SW 1271 (cell line): ENCODE data around the gene FILIP1L.

ENCODE experiments used
- DNase-seq, 2 experiments: peaks; one replicate each; lab custom pipeline; 2025; lab: John Stamatoyannopoulos, UW

FILIP1L gene

GRCh38 chr3:100114413-100115030 lies at the start of gene FILIP1L:
TSS of gene FILIP1L (minus strand) at chr3:100114501.
- DNase-seq, result no peak

GRCh38 chr3:100163787-100164186 lies 49.5 kb upstream of the FILIP1L start:
- DNase-seq, result no peak

DNA sequence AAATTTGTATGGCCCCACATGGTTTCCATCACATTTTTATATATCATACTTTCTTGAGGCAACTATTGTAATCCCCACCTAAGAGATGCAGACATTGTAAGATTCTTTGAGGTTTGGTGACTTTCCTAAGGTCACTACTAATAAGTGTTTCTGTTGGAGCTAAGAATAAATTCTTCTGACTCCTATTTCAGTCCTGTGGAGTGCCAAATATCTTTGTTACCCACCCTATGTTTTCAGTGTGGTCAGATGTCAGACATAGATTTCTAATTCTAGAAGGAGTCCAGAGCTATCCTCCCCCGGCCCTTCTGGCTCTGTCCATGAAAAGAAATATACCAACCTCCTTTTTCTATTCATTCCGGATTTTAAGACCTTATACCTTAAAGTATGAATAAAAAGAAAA lies 46.2 kb upstream of the FILIP1L start:
- no peak for DNase-seq

DNA sequence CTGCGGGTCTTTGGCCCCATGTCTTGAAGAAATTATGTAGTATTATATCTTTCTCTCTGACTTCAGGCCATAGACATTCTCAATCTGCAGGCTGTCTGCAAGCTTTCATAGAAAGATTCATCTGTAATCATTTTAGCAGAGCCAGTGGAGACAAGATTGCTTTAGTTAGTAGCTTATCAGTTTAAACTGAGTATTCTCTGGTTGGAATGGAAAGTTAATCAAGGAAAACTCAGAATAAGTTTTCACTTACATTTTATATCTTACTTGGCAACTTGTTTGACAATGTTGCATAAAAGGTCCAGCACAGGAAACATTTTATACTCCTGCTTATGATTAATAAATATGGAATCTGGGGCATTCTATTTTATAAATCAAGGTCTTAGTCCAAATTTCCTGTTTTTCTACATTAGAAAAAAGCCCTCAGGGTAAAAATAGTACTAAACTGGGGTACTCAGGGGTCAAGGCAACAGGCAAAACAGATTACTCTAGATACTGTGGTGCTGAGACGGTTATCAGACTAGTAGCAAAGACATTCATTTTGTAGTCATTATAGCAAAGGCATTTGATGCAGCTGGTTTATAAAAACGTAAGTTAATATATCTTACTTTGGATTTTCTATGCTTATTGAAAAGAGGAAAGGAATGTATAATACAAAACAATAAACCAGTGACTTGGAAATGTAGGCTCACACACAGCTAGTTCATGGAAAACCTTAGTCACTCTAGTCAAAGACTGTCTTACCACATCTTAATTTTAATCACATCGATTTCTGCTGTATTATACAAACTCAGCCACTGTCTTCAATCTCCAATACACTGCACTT lies 45.2 kb upstream of the FILIP1L start:
- peak in 1 of 2 experiments; percentile 50 for DNase-seq

DNA sequence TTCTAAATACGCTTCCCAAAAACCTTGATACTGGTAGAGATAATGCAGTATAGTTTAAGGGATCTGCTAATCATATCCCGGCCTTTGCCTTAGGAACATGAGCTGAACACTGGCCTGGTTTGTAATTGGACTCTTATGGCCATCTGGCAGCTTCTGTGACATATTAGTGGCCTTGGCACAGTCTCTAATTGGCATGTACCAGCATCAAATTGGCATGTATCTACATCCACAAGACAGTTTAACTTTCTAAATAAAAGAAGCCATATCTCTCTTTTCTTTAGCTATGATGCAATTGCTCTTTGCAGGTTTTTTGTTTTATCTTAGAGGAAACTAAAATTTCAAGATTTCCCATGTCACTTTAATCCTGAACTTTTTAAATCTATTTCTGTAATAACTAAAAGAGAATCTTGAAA lies 44.6 kb upstream of the FILIP1L start:
- DNase-seq, result no peak

DNA sequence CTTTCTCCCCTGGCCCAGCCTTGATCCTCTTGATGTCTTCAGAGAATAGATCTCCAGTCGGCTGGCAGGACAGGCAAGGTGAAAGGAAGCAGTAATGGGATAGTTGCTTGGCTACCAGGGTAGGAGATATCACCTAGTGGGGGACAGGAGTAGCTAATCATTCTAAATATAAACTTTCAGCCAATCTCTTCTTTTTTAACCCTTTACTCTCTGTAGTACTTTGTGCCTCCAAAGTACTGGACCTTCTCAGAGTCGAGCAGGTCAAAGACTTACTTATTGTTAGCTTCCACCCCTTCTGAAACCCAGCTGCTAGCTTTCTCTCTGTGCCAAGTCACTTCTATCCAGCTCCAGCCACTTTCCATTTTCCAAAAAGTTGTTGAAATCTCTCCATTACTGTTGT lies 43.4 kb upstream of the FILIP1L start:
- DNase-seq, result no peak

DNA sequence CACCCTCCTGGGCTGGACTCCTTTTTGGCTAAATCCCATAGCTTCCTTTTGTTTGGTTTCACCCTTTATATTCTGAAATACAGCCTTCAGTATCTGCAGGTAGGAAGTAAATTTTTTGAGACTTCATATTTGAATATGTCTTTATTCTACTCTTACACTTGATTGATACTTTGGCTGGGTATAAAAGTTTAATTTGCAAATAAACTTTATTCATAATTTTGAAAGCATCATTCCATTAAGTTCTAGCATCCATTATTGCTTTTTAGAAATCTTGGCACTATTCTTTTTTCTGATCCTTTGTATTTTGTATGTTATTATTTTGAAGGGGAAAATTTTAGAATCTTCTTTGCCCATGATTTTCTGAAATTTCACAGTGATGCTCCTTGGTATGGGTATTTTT lies 41.3 kb upstream of the FILIP1L start:
- DNase-seq, result no peak

- no peak for DNase-seq
These were observed 40.8 kb upstream of the FILIP1L start for GRCh38 chr3:100155128-100155527.

- no peak for DNase-seq
These were observed 39.9 kb upstream of the FILIP1L start for GRCh38 chr3:100154171-100154570.

DNA sequence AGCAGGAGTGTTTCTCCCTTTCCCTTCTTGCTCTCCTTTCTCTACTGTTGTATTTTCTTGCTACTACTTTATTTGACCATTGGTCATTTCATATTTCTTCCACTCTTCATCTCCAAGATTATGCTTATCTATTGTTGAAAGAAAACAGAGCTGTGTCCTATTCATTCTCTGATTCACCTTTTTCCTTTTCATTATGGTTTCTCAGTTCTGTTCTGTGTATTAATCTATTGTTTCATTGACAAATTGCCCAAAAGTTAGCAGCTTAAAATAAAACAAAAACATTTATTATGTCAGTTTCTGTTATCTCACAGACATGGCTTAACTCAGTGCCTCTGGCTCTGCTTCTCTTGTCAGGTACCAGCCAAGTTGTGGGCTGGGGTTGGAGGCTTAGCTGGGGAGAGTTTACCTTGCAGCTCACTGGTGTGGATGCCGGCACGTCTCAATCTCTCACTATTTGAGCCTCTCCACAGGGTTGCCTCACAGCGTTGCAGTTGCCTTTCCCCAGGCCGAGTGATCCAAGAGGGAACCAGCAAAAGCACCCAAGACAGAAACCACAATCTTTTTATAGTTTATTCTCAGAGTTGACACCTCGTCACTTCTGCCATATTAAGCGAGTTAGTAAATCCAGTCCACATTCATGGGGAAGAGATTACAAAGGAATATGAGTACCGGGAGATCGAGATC lies 36.9 kb upstream of the FILIP1L start:
- no peak for DNase-seq

GRCh38 chr3:100150473-100150872 lies 36.2 kb upstream of the FILIP1L start:
- DNase-seq, result no peak

DNA sequence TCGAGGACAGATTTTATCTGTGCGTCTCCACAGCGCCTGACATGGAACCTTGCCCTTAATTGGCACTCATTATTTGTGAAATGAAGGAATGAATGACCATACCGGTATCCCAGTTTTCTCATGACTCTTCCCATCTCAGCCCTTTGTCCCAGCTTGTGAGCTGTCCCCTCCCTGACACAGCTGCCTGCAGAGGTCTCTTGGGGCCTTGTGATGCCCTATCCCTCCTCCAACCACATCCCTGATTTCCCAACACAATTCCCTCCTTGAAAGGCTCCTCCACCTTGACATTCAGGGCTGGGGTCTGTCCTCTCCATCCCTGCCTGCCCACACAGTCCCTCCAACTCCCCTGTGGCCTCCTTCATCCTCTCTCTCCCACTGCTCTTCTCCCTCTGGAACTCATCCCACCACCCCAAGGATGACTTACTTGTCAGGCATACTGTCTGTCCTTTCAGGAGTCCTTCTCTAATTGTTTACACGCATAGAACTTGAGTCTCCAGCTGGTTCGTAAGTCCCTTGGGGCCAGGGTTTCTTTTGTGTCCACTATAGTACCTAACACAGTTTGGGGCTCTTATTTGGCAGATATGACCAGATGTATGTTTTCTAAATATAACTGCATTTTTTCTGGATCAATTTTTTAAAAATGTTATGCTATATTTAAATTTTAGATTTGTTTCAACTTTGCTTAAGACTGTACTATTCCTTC lies 35.6 kb upstream of the FILIP1L start:
- DNase-seq, result no peak

DNA sequence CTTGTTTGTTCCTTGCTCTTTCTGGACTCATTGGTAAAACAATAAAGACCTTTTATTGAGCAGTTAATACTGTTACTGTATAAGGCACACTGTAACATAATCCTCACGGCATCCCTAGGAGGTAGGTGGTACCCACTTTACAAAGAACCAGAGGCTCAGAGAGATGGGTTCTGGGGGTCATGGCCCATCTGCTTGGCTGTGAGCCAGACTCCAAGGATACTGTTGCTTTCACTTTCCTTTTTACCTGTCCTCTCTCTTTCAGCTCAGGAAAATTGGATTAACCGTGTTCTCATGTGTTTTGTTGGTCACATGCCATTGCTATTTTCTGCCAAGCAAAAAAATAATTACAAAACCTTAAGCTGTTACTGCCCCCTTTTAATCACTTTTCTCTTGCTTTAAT lies 34.8 kb upstream of the FILIP1L start:
- no peak for DNase-seq

- no peak for DNase-seq
These were observed 30.1 kb upstream of the FILIP1L start for GRCh38 chr3:100144255-100144866.

DNA sequence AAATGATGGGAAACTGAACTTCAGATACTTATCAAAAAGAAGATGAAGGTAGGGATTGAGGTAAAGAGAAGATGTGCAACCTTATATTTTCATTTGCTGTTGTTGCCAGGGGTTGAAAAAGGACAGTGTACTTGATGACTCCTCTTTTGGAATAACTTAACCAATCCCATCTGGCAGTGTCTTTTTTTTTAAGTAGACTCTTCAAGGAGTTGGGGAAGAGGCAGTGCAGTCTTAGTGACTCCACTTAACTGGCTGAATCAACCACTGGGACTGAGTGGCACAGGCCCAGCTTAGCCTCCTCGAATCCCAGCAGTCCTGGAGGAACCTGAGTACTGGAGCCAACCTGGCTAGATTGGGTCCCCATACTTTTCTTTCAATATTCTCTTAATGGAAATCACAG lies 27.3 kb upstream of the FILIP1L start:
- DNase-seq, result no peak

DNA sequence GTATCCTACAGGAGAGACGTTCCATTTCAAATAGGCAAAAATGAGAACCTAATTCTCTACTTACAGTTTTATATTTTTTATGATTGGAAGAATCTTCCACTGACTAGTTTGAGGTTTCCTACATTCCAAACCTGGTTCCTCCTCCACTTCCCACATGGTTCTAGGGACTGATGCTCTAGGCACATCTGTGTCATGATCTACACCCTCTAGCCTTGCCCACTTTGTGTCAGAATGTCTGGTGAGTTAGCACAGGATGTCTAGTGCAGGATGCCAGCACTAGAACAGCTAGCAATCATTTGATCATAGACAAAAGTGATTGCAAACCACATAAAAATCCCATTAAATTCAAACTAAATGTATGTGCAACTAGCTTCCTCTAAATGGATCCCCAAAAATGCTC lies 26.7 kb upstream of the FILIP1L start:
- DNase-seq, result no peak

DNA sequence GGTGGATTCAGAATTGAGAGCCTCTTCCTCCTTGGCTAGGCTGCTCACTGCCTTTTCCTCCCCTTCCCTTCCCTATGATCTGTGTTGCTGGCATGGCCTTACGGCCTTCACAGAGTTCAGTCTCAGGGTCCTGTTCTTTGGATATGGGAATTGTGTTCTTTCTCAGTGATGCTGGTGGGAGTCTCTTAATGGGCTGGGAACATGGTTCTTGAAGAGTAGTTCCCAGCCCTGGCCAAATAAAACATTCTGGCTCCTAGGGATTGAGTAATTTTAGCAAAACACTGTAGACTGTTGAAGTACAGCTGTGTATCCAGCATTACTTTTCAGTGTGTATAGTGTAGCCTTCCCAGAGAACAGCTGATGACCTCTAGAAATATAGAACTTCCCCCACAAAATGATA lies 22.6 kb upstream of the FILIP1L start:
- DNase-seq, result no peak

- no peak for DNase-seq
These were observed 16.9 kb upstream of the FILIP1L start for GRCh38 chr3:100131241-100131640.

DNA sequence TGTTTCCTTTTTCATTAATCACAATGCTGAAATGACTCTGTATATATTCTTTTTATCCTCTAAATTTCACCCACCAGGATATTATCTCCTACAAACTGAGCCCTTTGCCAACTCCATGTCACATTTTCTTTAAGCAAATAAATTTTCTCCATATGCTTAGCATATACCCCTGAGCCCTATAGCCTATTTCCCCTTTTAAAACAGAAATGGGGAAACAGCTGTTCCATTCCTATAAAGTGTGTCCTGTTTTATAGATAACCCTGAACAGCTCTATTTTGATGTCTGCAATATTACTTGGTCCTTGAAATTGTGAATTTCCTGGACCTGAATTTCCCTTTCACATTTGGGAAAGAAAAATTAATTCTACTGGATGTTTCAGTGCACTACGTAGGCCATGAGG lies 15.6 kb upstream of the FILIP1L start:
- DNase-seq, result no peak

- no peak for DNase-seq
These were observed 14.3 kb upstream of the FILIP1L start for GRCh38 chr3:100128565-100128964.

- DNase-seq, result no peak
These were observed 13.5 kb upstream of the FILIP1L start for GRCh38 chr3:100127792-100128191.
